Thyroid gland (tissue), 4 donors: ENCODE data around the gene ABTB2. TPM values are rescaled to one million over a fixed set of nuclear protein-coding genes. Genes with fewer than 3 reads are reported as not detected.

Source experiments
- DNase-seq, 2 donors: peaks; one replicate each; pipeline ENCODE4 v3.0.0-alpha.2; 2019
- H3K27ac ChIP-seq, 3 donors: fragments of 200-600 bp; sonication (generic); 1 replicate in 2 of 3; 2 replicates in 1 of 3; pipeline ENCODE4 v1.5.1; 2016 to 2019; ENCODE audit warnings: mild to moderate bottlenecking in 1 of 3, moderate library complexity in 1 of 3
- H3K27me3 ChIP-seq: fragments of 200-600 bp; sonication (generic); one replicate; pipeline ENCODE4 v1.5.1; 2019
- H3K36me3 ChIP-seq, 2 donors: fragments of 200-600 bp; sonication (generic); one replicate each; pipeline ENCODE4 v1.5.1; 2016 to 2019
- H3K4me1 ChIP-seq, 2 donors: fragments of 200-600 bp; sonication (generic); one replicate each; pipeline ENCODE4 v1.5.1; 2017 to 2019
- H3K4me3 ChIP-seq, 3 donors: fragments of 200-600 bp; sonication (generic); replicated peaks in 1 of 3; 1 replicate in 2 of 3; 2 replicates in 1 of 3; pipeline ENCODE4 v1.5.1; 2016; ENCODE audit warnings: mild to moderate bottlenecking in 1 of 3
- H3K9me3 ChIP-seq: fragments of 200-600 bp; sonication (generic); one replicate; pipeline ENCODE4 v1.5.1; 2017
- POLR2A ChIP-seq, 2 donors: fragments of 450-650 bp; IDR thresholded peaks; one replicate each; pipeline ENCODE4 v1.6.1; 2017; ENCODE audit warnings: antibody characterized with exemption in 2 of 2, mild to moderate bottlenecking in 2 of 2, moderate library complexity in 1 of 2
- WGBS, 2 donors: methylation state at CpG; one replicate each; pipeline ENCODE4 v1.1.5; 2017; 5-methylcytosine and 5-hydroxymethylcytosine counted together
- intact Hi-C: fragments of 100-400 bp; cut with DNase I; formaldehyde crosslinking; loops from one replicate; pipeline ENCODE4 v1.15.1; 2023
- small RNA-seq: library from RNA; depleted of rRNA; stranded (forward); fragments of <200 nt; gene quantifications from one replicate; pipeline ENCODE3, GENCODE V24; 2016
- total RNA-seq, 4 donors: library from RNA; depleted of rRNA; stranded (reverse); fragments of >200 nt; gene quantifications; one replicate each; pipeline ENCODE4 v1.2.3, GENCODE V29; 2016
- TF ChIP-seq, protein P1 (sequence below), 6 experiments: fragments of 200-600 bp in 3 of 6; fragments of 450-650 bp in 3 of 6; sonication (generic) in 3 of 6; IDR thresholded peaks; one replicate each; pipeline ENCODE4 v1.5.1; 2016 to 2019; ENCODE audit warnings: antibody characterized with exemption in 6 of 6, mild to moderate bottlenecking in 2 of 6, inconsistent platforms in 1 of 6, moderate library complexity in 1 of 6

The ABTB2 gene
- total RNA-seq, 4 donors from 2014 or later = 1.2 to 5.0 (median 3.3) TPM

DNA sequence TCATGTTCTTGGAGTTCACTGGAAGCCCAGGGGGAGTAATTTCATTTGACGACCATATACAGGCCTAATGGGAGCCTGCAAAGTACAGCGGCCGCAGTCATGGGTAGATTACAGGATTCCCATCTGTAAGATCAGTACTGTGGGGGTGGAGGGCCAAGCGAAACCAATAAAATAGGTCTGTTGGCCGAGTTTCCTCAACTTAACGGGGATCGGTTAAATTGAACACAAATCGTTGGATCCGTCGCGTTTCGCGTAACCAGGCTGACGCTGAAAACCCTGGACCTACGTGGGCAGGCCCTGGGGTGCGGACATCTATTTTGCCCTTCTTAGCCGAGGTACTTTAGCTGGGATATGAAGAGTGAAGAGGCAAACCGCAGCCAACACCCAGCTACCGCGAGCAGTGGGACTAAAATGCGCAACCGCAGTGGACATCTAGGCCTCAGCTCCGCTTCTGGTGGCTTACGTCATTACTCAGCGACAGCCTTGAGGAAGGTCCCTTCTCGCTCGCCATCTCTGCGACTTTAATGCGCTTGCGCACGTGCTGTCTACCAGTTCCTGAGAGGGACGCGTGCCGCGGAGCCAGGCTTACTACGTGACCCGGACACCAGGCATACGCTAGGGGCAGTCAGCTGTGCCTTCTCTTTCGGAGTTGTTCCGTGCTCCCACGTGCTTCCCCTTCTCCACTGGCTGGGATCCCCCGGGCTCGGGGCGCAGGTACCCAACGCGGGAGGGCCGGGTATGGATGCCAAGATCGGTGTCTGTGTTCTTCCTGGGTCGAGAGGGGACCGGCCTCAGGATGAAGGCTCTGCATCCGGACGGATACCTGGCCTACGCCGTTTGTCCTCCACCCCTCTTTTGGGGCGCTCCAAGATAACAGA is 252.5 kb downstream of the ABTB2 start, which contains the start of gene NAT10:
NAT10 (plus strand) TSS at position 551 of the 878 bp plus-strand sequence. CDS start 2,597 bp downstream, outside the sequence.
- peak within 1 kb of the TSS; percentile 39 to 92 (median 91) for H3K27ac ChIP-seq
- H3K27me3 ChIP-seq = no peaks in the 10 kb centered on the region
- TF ChIP-seq POLR2A (IDR thresholded peaks at IDR 0.05) = peak in 1 of 2 donors; percentile 85
- TF ChIP-seq, protein P1, sequence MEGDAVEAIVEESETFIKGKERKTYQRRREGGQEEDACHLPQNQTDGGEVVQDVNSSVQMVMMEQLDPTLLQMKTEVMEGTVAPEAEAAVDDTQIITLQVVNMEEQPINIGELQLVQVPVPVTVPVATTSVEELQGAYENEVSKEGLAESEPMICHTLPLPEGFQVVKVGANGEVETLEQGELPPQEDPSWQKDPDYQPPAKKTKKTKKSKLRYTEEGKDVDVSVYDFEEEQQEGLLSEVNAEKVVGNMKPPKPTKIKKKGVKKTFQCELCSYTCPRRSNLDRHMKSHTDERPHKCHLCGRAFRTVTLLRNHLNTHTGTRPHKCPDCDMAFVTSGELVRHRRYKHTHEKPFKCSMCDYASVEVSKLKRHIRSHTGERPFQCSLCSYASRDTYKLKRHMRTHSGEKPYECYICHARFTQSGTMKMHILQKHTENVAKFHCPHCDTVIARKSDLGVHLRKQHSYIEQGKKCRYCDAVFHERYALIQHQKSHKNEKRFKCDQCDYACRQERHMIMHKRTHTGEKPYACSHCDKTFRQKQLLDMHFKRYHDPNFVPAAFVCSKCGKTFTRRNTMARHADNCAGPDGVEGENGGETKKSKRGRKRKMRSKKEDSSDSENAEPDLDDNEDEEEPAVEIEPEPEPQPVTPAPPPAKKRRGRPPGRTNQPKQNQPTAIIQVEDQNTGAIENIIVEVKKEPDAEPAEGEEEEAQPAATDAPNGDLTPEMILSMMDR (IDR thresholded peaks at IDR 0.05) = peak in 1 of 6 experiments; percentile 34
- H3K9me3 ChIP-seq = no peaks in the 10 kb centered on the region
- H3K36me3 ChIP-seq = peaks cover 19 to 28% of the 10 kb centered on the region in 2 donors
- peak; percentile 96 to 97 for DNase-seq
- peak within 1 kb of the TSS; percentile 45 to 89 (median 73) for H3K4me3 ChIP-seq
- WGBS, 2 donors = 1 to 2% methylated on average over 23 to 53 of the region's 55 CpGs
- intact Hi-C loops = loop anchor here (10.0 kb wide), 1 partner anchor 111 kb away; no protein-coding TSS in a partner anchor
- peaks cover 8 to 16% of the 10 kb centered on the region in 2 donors for H3K4me1 ChIP-seq

DNA sequence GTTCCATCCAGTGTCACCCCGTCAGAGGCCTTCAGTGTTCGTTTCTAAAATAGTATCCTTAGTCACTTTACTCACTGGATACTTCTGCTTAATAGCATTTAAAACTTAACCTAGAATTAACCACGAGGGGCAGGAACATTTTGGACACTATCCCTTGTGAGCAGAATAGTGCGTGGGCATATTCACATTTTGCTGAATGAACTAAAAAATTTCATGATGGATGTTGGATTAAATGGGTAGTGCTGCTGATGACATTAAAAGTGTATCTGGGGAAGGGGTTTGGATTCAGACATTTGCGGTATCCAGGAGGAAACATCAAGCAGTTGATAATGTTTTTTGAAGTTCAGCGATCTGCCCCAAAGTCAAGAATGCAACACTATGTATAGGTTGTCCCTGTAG is 253.1 kb downstream of the ABTB2 start:
- WGBS, 2 donors = 20 to 24% methylated on average over 6 of the region's 6 CpGs
- H3K36me3 ChIP-seq = peaks cover 20 to 29% of the 10 kb centered on the region in 2 donors
- DNase-seq = no peak
- no peaks in the 10 kb centered on the region for H3K27me3 ChIP-seq
- no peak for TF ChIP-seq POLR2A (IDR thresholded peaks at IDR 0.05)
- TF ChIP-seq, protein P1 (IDR thresholded peaks at IDR 0.05) = no peak
- intact Hi-C loops = loop anchor here (10.0 kb wide), 1 partner anchor 110 kb away; no protein-coding TSS in a partner anchor
- H3K27ac ChIP-seq = peak overlapping the region; percentile 39 to 92 (median 91)
- H3K4me1 ChIP-seq = peaks cover 8 to 16% of the 10 kb centered on the region in 2 donors
- peak overlapping the region in 1 of 3 donors; percentile 73 for H3K4me3 ChIP-seq
- H3K9me3 ChIP-seq = no peaks in the 10 kb centered on the region

Small RNA genes lying within 50 kb of the gene (small RNA-seq; reads per million reads assigned to genes)
- gene AL035079.1 (not detected), gene RF00019 (not detected)

Other genes with a start within 250 kb of the ABTB2 start
- 100 to 1,000 TPM; 232 to 609 (median 451) TPM for gene CAT, start 80.9 kb upstream of the ABTB2 start, total RNA-seq
- gene ELF5, start 155.8 kb upstream of the ABTB2 start, total RNA-seq = not detected